ENCODE data around the gene PRIM1.
"Not testable (repeated sequence)": the region's sequence is repeated elsewhere in the genome, so short reads cannot be mapped to it uniquely, and the experiment has no call there.

PRIM1 gene

DNA sequence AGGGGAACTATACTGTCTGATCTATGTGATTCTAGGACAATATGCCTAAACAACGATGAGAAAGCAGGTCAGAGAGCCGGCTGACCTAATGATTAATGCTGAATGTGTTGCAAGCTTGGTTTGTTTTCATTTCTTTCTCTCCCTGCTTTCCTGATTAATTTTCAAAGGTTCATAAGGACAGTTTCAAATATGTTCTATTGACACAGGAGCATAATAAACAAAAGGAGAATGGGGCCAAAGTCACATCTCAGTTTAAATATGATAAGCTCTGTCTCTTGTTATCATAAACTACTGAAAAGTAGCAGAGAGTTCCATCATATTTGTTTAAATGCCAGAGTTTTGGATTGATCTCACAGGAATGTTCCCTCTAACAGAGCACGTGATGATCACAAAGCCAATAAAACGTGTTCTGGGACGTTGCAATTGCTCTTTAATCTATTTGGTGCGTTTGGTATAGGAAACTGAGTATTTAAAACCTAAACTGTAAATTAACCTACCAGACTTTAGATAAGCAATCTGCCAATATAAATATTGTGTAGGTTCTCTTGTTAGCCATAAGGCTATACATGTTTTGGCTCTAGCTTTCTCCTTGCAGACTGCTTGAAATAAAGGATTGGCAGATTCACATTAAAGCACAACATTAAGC lies 7.3 kb upstream of the PRIM1 start:
- DNase-seq = no peak

DNA sequence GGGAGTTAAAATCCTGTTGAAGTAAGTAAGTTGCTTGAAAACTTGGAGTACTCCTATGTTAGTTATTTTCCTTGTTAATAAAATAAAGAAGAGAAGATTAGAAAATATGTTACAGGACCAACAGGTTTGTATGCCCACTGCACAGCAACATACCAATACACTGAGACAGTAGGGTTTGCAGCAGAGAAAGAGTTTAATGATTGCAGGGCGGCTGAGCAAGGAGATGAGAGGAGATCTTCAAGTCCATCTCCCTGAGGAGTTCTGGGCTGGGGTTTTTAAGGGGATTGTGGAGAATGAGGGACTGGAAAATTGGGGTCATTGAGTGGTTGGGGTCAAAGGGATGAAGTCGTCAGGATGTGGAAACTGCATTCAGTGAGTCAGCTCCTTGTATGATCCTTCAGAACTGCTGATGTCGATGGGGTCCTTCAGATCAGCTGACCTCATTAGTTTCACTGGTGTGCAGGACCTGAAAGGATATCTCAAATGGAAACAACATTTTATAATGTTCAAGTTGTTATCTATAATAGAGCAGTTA lies 6.7 kb upstream of the PRIM1 start:
- no peak for DNase-seq

DNA sequence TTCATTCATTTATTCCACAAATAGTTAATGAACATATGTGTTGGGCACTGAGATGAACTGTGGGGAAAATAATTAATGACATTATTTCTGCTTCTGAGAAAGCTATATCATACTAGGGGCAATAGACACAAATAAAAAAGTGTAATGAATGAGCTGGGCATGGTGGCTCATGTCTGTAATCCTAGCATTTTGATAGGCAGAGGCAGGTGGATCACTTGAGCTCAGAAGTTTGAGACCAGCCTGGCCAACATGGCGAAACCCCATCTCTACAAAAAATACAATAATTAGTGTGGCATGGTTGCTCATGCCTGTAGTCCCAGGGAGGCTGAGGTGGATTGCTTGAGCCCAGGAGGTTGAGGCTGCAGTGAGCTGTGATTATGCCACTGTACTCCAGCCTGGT lies 5.8 kb upstream of the PRIM1 start:
- DNase-seq = not testable (repeated sequence)

DNA sequence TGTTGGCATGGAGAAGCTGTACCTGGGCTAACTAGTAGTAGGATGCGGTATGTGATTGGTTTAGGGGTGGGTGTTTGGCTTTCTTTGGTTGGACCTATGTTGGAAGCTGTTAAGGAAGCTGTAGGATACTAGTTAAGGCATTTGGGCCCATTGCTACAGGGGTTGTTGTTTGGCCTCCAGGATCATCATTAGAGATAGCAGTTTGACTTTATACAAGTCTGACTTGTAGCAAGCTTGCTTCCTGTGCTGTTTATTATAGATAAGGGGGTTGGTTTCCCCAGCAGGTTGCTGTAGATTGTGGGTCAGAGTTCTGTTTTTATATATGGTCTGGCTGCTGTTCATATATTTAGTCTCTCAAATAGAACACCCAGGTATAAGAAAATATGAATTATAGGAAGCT lies 1.4 kb upstream of the PRIM1 start:
- no peak for DNase-seq

DNA sequence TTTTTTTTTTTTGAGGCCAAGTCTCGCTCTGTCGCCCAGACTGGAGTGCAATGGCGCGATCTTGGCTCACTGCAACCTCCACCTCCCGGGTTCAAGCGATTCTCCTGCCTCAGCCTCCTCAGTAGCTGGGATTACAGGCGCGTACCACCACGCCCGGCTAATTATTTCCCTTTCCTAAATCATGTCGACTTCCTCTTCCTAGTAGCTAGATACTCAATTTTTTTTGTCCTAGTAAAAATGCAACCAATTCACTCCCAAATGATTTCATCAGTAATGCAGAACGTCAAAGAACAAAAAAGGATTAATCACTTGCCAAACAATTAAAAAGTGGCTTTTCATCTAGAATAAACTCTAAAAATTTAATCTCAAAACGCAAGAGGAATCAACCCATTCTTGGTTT lies 1.5 kb downstream of the PRIM1 start:
- not testable (repeated sequence) for DNase-seq

DNA sequence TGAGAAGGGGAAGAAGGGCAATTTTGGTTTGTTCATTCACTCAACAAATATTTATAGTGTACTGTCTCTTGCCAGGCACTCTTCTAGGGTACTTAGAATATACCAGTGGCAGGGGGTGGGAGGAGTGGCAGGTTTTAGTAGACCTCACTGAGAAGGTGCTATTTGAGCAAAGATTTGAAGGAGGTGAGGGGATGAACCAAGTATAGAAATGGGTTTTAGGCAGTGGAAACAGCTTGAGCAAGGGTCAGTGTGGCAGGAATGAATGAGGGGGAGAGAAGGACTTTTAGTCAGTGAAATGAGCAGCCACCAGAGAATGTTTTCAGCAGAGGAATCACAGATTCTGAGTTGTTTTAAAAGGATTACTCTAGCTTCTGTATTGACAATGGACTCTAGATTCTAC lies 2.3 kb downstream of the PRIM1 start:
- no peak for DNase-seq

DNA sequence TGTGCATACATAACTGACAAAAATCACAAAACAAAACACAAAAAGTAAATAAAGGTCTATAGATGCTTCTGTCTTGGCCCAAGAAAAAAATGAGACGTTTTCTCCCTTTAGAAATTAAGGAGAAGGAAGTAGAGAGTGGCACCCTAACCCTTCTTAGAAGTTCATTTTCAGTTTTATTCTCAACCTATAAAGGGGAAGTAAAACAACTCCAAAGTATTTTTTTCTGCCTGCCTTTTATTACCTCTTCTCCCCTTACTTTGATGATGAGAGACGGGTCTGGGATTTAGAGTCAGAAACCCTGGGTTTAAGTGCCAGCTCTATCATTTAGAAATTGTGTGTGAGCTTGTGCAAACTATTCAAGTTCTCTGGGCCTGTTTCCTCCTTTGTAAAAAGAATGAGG lies 2.8 kb downstream of the PRIM1 start:
- DNase-seq = no peak

DNA sequence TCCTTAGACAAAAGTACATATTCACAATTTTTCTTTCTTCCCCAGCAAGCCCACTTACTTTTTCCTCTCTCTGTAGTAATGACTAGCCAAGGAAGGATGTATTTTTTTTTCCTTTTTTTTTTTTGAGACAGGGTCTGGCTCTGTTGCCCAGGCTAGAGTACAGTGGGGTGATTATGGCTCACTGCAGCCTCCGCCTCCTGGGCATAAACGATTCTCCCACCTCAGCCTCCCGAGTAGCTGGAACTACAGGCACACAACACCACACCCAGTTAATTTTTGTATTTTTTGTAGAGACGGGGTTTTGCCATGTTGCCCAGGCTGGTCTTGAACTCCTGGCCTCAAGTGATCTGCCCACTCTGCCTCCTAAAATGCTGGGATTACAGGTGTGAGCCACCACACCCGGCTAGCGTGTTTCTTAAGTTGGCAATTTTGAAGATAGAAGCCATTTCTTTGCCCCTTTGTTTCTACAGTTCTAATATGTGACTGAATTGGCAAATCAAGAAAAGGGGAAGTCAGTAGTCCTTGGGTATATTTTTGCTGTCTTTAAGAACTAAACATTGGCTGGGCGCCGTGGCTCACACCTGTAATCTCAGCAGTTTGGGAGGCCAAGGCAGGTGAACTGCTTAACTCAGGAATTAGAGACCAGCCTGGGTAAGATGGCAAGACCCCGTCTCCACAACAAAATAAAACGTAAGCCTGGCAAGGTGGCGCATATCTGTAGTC lies 23.8 kb downstream of the PRIM1 start:
- DNase-seq = no peak

DNA sequence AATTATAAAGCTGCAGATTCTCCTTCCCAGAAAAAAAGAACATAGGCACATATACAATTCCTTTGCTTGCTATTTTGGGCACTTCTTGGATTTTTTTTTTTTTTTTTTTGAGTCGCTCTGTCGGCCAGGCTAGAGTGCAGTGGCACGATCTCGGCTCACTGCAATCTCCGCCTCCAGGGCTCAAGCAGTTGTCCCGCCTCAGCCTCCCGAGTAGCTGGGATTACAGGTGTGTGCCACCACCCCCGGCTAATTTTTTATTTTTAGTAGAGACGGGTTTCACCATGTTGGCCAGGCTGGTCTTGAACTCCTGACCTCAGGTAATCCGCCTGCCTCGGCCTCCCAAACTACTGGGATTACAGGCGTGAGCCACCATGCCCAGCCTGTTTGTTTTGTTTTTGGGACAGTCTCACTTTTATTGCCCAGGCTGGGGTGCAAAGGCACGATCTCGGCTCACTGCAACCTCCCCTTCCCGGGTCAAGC lies 25.9 kb downstream of the PRIM1 start:
- DNase-seq = not testable (repeated sequence)

DNA sequence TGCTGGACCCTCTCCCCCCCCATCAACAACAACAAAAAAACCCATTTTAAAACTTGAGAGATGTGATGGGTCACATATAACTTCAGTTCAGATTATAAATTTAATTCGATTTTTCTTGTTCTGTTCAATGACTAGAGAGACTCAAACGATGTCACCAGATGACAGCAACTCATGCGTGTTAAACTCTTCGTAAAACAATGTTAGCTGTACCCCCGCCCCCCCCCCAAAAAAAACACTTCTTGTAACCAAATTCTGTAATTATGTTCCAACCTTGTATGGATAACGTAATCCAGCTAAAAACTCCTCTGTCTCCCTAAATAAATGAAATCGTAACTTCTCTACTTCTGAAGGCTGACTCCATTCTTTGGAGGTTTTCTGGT lies 26.4 kb downstream of the PRIM1 start:
- DNase-seq = no peak

DNA sequence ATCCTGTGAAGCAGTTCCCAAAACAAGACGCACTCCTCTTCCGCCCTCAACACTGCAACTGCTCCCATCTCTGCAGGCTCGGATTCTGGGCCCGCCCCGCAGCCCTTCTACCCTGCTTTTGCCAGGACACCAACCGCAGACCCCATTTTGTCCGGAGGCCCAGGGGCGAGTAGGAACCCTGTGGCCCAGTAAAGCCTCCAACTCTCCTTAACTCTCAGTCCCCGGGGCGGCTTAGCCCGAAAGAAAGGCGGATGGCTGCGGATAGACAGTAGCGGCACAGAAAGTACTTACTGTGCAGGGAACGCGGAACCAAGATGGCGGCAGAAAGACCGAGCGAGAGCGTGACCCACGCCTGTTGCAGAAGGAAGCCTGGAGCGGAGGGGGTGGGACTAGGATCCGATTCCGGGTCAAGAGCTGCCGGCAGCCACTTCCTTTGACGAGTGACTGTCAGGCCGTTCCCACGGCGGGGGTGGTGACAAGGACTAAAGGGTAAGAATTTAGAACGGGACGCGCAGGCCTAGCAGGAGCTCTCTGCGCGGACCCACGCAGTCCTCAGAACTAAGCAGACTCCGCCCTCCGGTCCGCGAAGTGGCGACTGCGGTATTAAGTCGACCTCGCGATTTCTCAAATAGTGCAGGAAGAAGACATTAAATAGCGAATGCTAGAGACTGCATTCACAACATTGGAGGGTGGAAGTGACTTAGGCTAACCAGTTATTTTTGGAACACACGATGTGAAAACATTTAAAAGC lies 27.0 kb downstream of the PRIM1 start, which contains the start of gene NACA:
TSS of gene NACA (minus strand) at position 328 of the 751 bp plus-strand sequence. CDS start 778 bp downstream, outside the sequence.
- peak; percentile 92 for DNase-seq

DNA sequence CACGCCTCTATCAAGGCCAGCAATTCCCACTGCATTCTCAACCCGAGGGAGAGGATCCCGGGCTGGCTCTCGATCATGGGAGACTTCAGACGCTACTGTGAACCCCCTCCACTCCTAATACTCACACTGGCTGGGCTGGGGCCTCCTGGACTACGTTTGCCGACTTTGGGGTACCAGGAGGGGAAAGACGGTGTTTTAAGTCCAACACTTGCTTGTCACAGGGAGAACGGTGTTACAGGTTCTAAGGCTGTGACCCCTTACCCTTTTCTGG lies 27.5 kb downstream of the PRIM1 start:
- no peak for DNase-seq

DNA sequence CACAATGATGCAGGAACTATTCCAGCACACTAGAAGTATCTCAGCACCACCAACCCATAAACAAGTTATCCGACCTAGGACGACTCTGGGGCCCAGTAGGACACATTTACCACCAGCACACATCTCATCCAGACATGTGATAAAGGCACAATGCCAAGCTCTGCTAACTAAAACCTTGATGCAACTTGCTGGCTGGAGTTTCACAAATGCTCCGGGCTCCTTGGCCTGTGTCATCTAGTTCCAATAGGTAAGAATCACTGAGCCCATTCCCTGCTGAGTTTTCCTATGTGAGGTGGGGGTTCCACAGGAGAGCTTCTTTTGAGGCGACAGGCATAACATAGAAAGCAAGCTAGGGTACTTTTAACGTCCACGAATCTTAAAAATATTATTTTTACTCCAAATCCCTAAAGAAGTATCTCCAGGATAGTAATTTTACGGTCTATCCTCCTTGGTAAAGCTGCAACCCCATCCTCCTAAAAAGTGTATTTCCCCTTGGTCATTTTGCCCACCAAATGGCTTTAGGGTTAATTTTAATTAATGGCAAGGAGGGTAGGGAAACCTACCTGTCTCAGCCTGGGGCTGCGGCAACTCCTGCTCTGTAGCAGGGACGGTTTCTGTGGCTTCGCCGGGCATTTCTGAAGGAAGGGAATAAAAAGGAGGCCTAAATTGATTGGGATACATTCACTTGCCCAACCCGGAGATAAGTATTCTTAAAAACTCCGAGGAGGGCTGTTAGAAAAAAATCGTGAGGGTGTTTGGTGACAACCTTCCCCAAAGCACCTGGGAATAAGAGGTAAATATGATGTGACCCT lies 28.0 kb downstream of the PRIM1 start:
- DNase-seq = no peak

DNA sequence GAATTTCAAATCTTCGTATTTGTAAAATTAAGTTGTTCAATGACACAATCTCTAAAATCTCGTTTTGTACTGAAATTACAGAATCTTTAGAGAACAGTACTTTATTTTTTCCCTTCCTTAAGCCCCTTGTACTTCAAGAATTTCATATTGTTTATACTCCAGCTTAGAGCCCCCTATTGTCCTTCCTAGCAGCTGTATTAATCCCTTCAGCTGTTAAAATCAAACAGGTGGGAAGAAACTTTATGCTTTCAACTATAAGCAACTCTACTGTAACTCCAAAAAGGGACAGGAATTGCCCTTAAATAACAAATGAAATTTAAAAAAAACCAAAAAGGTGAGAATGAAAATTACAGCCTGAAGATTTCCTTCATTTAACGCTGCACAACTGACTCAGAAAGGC lies 28.8 kb downstream of the PRIM1 start:
- DNase-seq = no peak

DNA sequence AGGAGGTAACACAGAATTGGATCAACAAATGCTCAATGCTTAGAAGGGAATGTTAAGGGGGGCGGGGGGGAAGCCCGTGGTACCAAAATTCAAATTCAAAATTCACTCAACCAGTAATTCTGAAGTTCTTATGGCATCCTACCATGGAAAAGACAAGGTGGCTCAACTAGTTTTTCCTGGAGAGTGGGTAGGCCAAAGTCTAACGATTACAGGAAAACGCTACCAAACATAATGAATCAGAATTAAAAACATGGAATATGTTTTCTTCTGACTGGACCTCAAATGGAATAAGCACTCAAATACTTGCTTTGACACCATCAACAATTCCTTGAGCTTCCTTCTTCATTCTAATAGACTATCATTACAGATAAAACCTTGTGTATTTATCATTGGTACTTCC lies 29.3 kb downstream of the PRIM1 start:
- DNase-seq = no peak

DNA sequence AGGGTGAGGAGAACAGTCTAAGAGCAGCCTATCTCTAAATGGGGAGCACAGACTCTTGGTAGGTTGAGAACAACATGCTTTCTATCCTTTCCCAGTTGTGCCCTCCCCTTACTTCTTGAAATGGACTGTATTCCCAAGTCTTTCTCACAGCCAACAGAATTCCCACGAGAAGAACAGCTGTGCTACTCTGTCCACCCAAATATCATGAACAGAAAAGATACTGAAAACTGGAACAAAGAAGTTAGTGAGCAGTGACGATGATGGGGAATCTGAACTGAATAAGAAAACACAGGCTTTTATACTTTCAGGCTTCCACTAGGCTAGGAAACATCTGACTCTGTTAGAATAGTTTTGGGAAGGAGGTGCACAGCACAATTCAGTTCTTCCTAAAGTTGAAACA lies 30.4 kb downstream of the PRIM1 start:
- DNase-seq = no peak

DNA sequence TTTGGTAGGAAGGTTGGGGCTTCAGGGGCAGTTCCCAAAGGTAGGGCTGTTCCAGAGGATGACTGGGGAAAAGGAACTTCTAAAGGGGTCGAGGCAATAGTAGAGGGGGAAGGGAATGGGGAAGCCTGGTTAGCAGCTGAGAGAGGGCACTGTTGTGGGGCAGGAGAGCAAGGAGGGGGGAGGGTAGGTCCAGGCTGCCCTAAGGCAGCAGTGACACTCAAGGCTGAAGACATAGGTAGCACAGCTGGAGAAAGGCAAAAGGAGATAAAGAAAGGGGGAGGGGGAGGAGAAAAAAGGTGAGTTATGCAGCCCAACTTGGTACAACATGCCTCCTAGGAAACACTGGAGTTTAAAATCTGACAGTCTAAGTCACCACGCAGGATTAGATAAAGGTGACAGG lies 30.9 kb downstream of the PRIM1 start:
- DNase-seq = no peak

DNA sequence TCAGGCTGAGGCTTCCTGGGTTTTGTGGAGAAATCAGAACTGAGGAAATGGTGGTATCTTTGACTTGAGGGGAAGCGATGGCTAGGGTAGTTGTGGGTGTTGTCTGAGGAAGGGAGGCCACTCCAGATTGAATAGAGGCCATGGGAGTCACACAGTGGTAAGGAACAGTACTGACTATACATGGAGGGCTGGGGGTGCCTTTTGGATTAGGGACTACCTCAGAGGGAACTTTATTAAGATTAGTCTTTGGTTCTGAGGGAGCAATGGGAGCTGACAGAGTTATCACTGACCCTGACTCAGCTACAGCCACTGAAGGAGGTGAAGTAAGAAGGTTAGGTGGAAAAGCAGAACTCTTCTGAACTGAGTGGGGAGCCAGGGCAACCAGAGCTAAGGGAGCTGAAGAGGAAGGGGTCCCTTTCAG lies 31.4 kb downstream of the PRIM1 start:
- no peak for DNase-seq

DNA sequence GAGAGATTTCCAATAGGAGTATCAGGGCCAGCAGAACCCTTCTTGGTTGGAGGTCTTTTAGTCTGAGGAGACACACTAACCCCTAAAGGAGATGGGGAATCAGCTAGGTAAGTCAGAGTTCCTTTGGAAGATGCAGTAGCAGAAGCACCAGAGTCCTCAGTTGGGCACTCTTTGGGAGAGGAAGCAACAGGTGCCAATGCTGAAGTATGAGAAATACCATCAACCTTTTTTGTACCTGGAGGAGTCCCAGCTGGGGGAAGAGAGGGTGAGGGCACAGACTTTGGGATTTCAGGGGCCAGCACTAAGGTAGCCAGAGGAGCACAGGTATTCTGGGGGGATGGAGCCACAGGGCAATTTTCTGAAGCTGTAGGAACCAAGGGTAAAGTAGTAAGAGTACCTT lies 33.1 kb downstream of the PRIM1 start:
- DNase-seq = no peak

DNA sequence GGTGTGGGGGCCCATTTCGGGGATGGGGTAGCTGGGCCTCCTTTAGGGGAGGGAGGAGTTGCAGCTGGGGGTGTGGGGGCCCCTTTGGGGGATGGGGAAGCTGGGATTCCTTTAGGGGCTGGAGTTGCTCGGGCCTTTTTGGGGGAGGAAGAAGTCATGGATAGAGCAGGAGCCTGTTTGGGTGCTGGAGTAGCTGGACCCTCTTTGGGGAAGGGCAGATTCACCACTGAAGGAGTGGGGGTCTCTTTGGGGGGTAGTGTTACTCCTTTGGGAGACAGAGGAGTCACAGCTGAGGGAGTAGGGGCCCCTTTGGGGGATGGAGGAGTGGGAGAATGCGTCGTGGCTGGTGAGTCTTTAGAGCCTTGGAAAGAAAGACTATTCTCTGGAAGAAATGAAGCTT lies 33.5 kb downstream of the PRIM1 start:
- no peak for DNase-seq

DNA sequence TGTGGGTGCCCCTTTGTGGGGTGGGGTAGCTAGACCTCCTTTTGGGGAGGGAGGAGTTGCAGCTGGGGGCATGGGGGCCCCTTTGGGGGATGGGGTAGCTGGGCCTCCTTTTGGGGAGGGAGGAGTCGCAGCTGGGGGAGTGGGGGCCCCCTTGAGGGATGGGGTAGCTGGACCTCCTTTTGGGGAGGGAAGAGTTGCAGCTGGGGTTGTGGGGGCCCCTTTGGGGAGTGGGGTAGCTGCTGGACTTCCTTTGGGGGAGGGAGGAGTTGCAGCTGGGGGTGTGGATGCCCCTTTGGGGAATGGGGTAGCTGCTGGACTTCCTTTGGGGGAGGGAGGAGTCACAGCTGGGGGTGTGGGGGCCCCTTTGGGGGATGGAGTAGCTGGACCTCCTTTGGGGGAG lies 34.0 kb downstream of the PRIM1 start:
- no peak for DNase-seq

DNA sequence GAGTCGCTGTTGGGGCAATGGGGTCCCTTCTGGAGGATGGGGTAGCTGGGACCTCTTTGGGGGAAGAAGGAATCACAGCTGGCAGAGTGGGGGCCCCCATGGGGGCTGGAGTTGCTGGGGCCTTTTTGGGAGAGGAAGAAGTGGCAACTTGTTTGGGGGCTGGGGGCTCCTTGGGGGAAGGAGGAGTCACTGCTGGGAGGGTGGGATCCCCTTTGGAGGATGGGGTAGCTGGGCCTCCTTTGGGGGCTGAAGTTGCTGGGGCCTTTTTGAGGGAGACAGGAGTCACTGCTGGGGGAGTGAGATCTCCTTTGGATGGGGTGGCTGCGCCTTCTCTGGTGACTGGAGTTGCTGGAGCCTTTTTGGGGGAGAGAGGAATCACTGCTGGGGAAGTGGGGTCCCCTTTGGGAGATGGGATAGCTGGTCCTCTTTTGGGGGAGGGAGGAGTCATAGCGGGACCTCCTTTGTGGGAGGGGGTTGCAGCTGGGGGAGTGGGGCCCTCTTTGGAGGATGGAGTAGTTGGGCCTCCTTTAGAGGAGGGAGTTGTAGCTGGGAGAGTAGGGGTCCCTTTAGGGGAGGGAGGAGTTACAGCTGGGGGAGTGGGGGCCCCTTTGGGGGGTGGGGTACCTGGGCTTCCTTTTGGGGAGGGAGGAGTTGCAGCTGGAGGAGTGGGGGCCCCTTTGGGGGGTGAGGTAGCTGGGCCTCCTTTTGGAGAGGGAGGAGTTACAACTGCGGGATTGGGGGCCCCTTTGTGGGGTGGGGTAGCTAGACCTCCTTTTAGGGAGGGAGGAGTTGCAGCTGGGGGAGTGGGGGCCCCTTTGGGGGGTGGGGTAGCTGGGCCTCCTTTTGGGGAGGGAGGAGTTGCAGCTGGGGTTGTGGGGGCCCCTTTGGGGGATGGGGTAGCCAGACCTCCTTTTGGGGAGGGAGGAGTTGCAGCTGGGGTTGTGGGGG lies 34.9 kb downstream of the PRIM1 start:
- no peak for DNase-seq
